ENCODE results near the gene PRELP.

Gene PRELP

DNA sequence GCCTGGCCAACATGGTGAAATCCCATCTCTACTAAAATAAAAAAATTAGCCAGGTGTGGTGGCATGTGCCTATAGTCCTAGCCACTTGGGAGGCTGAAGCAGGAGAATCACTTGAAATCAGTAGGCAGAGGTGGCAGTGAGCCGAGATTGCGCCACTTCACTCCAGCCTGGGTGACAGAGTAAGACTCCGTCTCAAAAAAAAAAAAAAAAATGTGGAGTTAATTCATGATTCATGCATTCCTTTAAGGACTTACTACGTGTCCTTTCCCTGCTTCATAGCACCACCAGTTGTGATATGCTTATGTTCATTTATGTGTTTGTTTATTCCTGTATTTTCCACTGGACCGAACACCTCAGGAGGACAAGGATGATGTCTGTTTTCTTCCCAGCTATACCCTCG, 12.7 kb upstream of the PRELP start:
- TF ChIP-seq EZH2phosphoT487 (IDR thresholded peaks at IDR 0.05; ENCODE audit: low read length) (no peak), EZH2 (optimal IDR thresholded peaks at IDR 0.05; ENCODE audit: low read depth, low read length) (no peak)
- TF ChIP-seq, protein P1, sequence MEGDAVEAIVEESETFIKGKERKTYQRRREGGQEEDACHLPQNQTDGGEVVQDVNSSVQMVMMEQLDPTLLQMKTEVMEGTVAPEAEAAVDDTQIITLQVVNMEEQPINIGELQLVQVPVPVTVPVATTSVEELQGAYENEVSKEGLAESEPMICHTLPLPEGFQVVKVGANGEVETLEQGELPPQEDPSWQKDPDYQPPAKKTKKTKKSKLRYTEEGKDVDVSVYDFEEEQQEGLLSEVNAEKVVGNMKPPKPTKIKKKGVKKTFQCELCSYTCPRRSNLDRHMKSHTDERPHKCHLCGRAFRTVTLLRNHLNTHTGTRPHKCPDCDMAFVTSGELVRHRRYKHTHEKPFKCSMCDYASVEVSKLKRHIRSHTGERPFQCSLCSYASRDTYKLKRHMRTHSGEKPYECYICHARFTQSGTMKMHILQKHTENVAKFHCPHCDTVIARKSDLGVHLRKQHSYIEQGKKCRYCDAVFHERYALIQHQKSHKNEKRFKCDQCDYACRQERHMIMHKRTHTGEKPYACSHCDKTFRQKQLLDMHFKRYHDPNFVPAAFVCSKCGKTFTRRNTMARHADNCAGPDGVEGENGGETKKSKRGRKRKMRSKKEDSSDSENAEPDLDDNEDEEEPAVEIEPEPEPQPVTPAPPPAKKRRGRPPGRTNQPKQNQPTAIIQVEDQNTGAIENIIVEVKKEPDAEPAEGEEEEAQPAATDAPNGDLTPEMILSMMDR (IDR thresholded peaks at IDR 0.05; ENCODE audit: low read length): no peak
- Histone ChIP-seq H3K79me2 (ENCODE audit: low read length) (no peaks in the 10 kb centered on the region), H3K4me2 (ENCODE audit: low read depth, low read length) (0 out of 2 replicates have a peak overlapping the region, but pooled peaks have one; percentile 77), H3K9me3 (replicated peaks; ENCODE audit: insufficient read depth, low read length) (no peaks in the 10 kb centered on the region), H4K20me1 (ENCODE audit: insufficient read depth, low read length) (no peaks in the 10 kb centered on the region), H3K27me3 (replicated peaks; ENCODE audit: insufficient read depth, low read length) (no peaks in the 10 kb centered on the region), H2AFZ (ENCODE audit: low read length) (no peak overlapping the region), H3F3A (ENCODE audit: insufficient read depth, low read length) (no peaks in the 10 kb centered on the region), H3K4me1 (ENCODE audit: low read length) (peaks cover 21% of the 10 kb centered on the region), H3K9me2 (replicated peaks; ENCODE audit: insufficient read depth, low read length) (no peaks in the 10 kb centered on the region), H3K4me3 (ENCODE audit: low read length) (no peak overlapping the region), H3K9ac (ENCODE audit: low read length) (no peak overlapping the region), H3K36me3 (replicated peaks; ENCODE audit: insufficient read depth, low read length) (no peaks in the 10 kb centered on the region), H3K27ac (ENCODE audit: low read length) (no peak overlapping the region)
- no peak for DNase-seq

DNA sequence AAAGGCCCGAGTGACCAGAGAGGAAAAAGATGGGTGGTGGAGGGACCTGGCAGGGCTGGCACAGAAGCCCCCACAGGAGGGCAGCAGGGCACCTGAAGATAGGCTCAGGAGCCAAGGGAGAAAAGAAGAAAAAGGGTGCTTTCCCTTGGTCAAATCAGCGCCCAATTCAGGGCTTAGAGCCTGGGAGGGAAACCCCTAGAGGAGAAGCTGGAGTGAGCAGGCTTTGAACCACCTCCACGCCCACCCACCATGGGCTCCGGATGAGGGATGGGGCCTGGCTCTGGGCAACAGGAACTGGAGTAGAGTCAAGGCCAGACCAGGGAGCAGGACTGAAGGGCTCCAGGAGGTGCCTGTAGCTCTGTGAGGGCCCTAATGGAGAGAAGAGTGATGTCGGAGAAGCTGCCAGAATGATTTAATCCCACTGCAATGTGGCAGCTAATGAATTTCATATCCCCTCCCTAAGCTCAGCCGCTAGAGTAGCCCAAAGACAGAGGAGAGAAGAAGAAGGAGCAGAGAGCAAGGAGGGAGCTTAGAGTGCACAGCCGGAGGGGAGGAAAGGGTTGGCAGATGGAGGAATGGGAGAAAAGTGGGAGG, 12.0 kb upstream of the PRELP start:
- no peaks in the 10 kb centered on the region for H3K36me3 ChIP-seq (replicated peaks; ENCODE audit: insufficient read depth, low read length)
- no peaks in the 10 kb centered on the region for H3K79me2 ChIP-seq (ENCODE audit: low read length)
- no peak overlapping the region for H3K4me3 ChIP-seq (ENCODE audit: low read length)
- no peak overlapping the region for H3K9ac ChIP-seq (ENCODE audit: low read length)
- H3K27me3 ChIP-seq (replicated peaks; ENCODE audit: insufficient read depth, low read length): no peaks in the 10 kb centered on the region
- H3F3A ChIP-seq (ENCODE audit: insufficient read depth, low read length): no peaks in the 10 kb centered on the region
- no peaks in the 10 kb centered on the region for H3K9me2 ChIP-seq (replicated peaks; ENCODE audit: insufficient read depth, low read length)
- no peak overlapping the region for H2AFZ ChIP-seq (ENCODE audit: low read length)
- H3K4me1 ChIP-seq (ENCODE audit: low read length): peaks cover 21% of the 10 kb centered on the region
- no peaks in the 10 kb centered on the region for H3K9me3 ChIP-seq (replicated peaks; ENCODE audit: insufficient read depth, low read length)
- H3K4me2 ChIP-seq (ENCODE audit: low read depth, low read length): no peak overlapping the region
- no peak for DNase-seq
- no peak overlapping the region for H3K27ac ChIP-seq (ENCODE audit: low read length)
- TF ChIP-seq, protein P1 (IDR thresholded peaks at IDR 0.05; ENCODE audit: low read length): no peak
- TF ChIP-seq EZH2 (optimal IDR thresholded peaks at IDR 0.05; ENCODE audit: low read depth, low read length) (no peak), EZH2phosphoT487 (IDR thresholded peaks at IDR 0.05; ENCODE audit: low read length) (no peak)
- H4K20me1 ChIP-seq (ENCODE audit: insufficient read depth, low read length): no peaks in the 10 kb centered on the region

DNA sequence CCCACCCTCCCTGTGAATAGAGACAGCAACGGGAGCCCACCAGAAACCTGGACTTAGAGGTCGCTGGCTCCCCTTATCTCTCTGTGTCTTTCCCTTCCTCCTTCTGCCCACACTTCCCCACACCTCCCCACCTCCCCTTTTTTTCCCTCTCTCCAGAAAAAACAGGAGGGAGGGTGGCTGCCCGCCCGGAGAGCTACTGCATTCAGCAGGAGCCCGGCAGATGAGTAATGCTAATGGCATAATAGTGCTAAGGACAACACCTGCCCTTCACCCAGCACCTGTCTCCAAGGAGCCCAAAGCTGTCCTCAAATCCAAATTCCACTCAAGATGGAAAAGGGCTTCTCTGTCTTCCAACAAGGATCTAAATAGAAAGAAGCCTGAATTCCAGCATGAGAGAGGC, 11.4 kb upstream of the PRELP start:
- no peaks in the 10 kb centered on the region for H3K9me2 ChIP-seq (replicated peaks; ENCODE audit: insufficient read depth, low read length)
- H3K79me2 ChIP-seq (ENCODE audit: low read length): no peaks in the 10 kb centered on the region
- H3K36me3 ChIP-seq (replicated peaks; ENCODE audit: insufficient read depth, low read length): no peaks in the 10 kb centered on the region
- H3K4me3 ChIP-seq (ENCODE audit: low read length): no peak overlapping the region
- no peak overlapping the region for H3K4me2 ChIP-seq (ENCODE audit: low read depth, low read length)
- H3K9ac ChIP-seq (ENCODE audit: low read length): no peak overlapping the region
- peaks cover 21% of the 10 kb centered on the region for H3K4me1 ChIP-seq (ENCODE audit: low read length)
- no peaks in the 10 kb centered on the region for H3K27me3 ChIP-seq (replicated peaks; ENCODE audit: insufficient read depth, low read length)
- H3K27ac ChIP-seq (ENCODE audit: low read length): no peak overlapping the region
- H3K9me3 ChIP-seq (replicated peaks; ENCODE audit: insufficient read depth, low read length): no peaks in the 10 kb centered on the region
- TF ChIP-seq EZH2phosphoT487 (IDR thresholded peaks at IDR 0.05; ENCODE audit: low read length): no peak
- no peak for TF ChIP-seq EZH2 (optimal IDR thresholded peaks at IDR 0.05; ENCODE audit: low read depth, low read length)
- TF ChIP-seq, protein P1 (IDR thresholded peaks at IDR 0.05; ENCODE audit: low read length): no peak
- H2AFZ ChIP-seq (ENCODE audit: low read length): no peak overlapping the region
- H3F3A ChIP-seq (ENCODE audit: insufficient read depth, low read length): no peaks in the 10 kb centered on the region
- H4K20me1 ChIP-seq (ENCODE audit: insufficient read depth, low read length): no peaks in the 10 kb centered on the region
- no peak for DNase-seq
